Measurements from ENCODE around the gene IL16.
A peak's percentile ranks its signal among the peaks of the same experiment; 100 is the strongest.

The IL16 gene

DNA sequence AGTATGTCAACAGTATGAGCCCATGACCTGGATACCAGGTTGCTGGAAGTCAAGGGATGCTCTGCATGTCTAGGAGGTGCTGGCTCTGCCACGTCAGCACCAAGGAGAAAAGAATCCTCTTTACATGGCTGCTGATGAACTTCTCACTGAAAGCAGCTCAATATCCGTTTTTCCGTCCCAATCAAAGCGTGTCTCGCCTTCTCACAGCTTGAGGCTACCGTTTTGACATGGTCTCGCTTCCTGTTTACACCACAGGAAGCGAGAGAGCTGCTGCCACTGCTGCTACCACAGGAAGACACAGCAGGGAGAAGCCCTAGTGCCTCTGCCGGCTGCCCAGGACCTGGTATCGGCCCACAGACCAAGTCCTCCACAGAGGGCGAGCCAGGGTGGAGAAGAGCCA, 100.0 kb downstream of the IL16 start:
- peak; percentile 54 to 57 for ATAC-seq

DNA sequence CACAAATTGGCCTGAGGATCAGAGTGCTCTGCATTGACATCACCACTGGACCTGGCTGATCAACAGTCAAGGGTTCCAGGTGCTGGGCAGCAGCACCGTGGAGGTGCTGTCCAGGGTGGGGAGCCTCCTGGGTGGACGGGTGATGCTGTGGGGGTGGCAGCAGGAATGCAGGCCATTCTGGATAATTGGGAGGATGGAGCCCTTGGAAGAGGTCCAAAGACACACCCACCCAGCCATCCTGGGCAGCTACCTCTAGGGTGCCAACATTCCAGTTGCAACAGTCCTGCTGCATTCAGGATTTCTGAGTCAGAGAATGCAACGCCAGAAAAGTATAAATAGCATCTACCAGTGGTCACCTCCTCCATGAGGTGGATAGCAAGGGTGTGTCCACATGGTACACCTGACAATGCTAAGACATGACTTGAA, 100.5 kb downstream of the IL16 start:
- ATAC-seq, result no peak

- no peak for ATAC-seq
These were observed 101.2 kb downstream of the IL16 start for GRCh38 chr15:81297603-81298575.

- no peak for ATAC-seq
These were observed 101.9 kb downstream of the IL16 start for GRCh38 chr15:81298611-81299010.

- no peak for ATAC-seq
These were observed 102.5 kb downstream of the IL16 start for GRCh38 chr15:81299156-81299555.

- ATAC-seq, result no peak
These were observed 103.1 kb downstream of the IL16 start for GRCh38 chr15:81299630-81300273.

- no peak for ATAC-seq
These were observed 104.7 kb downstream of the IL16 start for GRCh38 chr15:81301385-81301784.

DNA sequence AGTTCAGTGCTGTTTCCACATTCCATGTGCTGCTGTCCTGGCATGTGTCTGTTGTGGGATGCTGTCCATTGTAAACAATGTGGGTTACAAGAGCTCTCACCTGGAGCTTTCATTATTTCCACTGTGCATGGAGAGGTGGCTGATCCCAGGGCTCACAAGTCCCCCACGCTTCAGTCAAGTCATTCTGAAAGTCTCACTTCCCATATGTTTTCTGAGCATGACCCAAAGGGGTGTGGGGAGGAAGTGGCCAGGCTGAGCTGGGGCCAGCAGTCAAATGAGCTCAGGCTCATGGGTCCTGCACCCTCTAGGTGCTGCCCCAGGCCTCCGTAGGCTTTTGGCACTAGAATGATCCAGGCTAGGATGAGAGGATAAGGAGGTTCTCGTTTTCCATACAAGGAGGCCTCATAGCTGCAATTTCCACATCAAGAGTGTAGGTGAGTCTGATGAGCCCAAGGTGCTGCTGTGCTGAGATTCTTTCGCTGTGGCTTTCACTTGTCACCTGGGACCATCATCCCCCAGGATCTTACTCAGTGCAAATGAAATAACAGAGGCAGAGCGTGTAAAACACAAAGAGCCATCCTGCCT, 105.2 kb downstream of the IL16 start:
- peak; percentile 39 to 40 for ATAC-seq

DNA sequence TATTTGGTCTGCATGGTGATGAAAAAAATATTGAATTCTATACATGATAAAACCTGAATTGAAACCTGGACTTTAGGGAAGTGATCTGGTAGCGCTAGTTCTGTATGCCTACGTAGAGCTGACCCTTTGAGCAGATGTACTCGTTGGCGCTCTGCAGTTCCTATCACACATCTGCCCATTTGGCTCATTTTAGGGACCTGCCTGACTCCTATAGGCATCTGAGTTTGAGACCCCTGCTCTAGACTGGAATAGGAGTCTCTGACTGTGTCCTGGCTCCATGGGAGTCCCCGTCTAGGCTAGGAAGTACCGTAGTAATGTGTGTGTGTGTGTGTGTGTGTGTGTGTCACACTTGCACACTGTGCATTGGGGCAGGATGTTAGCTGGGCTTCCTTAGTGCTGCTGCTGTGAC, 106.0 kb downstream of the IL16 start:
- peak in 1 of 2 donors; percentile 12 for ATAC-seq

- ATAC-seq, result peak; percentile 10 to 14
These were observed 106.9 kb downstream of the IL16 start for GRCh38 chr15:81303244-81304225.

DNA sequence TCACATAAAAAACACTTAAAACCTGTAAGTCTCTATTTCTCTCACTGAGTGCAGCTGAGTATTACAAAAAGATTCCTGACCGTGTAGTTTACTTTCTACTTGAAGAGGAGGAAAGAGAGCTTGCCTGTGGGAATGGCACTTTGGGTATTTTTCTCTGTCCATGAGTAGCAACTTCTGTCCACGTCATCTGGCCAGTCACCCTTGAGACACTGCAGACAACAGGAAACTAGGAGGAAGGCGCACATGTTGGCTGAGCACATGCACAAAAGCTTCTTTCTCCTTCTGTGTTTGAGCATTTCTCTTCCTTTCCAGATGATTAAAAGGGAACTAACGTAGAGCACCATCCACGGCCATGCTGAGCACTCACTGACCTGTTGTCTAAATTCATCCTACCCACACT, 107.5 kb downstream of the IL16 start:
- peak; percentile 15 to 17 for ATAC-seq

DNA sequence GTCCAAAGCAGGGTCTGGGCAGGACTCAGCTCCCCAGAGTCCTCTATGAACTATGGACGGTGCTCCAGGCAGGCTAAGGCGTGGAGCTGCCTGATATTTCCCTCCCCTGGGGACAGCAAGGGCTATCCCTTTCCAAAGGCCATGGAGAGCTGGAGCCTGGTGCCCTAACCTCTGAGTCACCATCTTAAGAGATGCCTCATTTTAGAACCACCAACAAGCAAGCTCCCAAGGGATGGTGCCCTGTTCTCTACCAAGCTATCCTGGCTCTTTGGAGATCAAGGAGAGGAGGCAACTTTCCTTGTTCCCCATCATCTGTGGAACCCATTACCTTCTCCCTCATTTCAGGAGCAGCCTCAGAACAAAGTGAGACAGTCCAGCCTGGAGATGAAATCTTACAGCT, 111.6 kb downstream of the IL16 start:
- ATAC-seq, result no peak

DNA sequence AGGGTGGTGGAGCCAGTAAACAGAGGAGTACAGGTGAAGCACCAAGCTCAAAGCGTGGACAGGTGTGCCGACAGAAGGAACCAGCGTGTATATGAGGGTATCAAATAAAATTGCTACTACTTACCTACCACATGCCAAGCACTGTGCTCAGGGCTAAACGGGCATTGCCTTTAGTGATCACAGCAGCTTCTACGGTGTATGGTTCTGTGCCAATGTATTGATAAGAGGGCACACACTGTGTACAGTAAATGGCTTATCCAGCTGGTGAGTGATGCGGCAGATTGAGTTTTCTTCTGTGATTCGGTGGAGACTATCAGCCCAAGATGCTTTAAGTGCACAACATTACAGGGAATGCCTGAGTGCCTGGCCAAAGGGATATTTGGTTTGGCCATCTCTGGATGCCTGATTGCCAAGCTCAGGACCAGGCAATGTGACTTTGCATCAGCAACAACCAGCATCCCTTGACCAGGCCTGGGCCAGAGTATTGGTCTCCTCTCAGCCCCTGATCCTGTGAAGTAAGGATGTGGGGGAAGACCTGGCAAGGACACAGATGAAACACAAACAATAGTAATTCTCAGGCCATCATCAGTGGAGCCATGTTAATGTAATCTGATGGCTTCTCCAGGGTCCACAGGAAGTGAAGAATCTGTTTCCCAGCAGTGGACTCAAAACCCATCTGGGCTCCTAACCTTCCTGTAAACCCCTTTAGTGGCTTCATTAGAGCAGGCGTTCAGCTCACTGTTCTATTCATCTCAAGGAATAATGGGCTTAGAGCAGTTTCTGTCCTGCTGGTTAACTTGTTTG, 113.2 kb downstream of the IL16 start:
- ATAC-seq, result no peak

DNA sequence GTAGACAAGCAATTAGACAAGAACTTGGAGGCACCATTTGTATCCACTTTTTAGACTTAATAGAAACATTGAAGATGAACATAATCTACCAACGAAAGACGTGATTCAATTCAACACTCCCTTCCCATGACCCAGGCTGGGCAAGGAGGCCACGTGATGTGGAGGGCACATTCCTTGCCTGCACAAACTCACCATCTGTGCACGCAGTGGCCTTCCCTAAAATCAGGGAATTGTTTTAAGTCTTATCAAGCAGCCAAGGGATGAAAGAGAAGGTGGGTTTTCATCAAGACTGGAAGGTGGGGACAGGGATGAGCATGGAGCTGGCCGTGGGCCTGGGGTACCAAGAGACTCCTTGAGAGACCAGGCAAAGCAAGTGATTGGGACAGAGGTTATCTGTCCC, 113.8 kb downstream of the IL16 start:
- no peak for ATAC-seq

- ATAC-seq, result peak in 1 of 2 donors; percentile 17
These were observed 115.2 kb downstream of the IL16 start for GRCh38 chr15:81311752-81312464.

- ATAC-seq, result no peak
These were observed 116.3 kb downstream of the IL16 start for GRCh38 chr15:81312790-81313543.

- ATAC-seq, result no peak
These were observed 117.0 kb downstream of the IL16 start for GRCh38 chr15:81313686-81314085.

DNA sequence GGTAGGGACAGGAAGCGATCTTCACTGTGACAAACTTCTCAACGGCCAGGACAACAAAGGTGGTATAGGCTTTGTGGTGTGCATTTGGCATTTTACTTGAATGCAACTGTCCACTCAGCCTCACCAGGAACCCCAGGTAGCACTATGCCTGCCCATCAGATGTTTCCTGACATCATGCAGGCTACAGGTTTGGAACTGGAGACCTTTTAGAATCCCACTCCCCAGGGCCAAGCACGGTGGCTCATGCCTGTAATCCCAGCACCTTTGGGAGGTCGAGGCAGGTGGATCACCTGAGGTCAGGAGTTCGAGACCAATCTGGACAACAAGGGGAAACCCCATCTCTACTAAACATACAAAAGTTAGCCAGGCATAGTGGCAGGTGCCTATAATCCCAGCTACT, 117.7 kb downstream of the IL16 start:
- no peak for ATAC-seq

DNA sequence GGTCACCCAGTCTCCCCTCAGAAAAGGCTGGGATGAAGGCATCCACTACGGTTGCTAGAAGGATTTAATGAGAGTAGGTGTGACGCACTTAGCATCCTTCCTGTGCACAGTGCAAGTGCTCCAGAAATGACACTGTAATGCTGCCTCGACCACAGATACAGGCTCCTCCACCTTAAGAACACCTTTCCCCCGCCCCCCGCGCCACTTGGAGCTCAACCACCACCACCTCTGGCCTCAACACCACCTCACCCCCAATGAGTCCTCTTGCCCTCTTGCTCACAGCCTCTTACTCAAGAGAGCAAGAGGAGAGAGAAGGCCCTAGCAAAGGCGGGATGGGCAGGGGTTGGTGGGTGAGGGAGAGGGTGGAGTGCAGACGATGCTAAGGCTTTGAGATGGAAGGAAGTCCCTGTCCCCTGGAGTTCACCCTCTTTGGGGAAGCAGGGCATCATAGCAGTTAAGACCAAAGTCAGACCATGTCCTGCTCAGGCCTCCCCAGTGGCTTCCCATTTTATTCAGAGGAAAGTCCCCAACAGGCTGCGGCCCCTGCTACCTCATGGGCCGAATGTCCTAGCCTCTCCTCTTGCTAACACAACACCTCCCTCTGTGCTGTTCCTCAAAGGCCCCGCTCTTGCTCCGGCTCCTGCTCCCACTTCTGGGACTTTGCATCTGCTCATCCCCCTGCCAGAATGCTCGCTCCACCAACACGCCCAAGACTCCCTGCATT, 118.9 kb downstream of the IL16 start:
- peak; percentile 57 to 59 for ATAC-seq
